Epithelial cell of esophagus (primary cell): ENCODE results near the gene PRXL2A.

Experiments
- DNase-seq: peaks from one replicate; pipeline ENCODE4 v3.0.0; 2010; ENCODE audit warnings: low read depth
- H3K4me3 ChIP-seq: 2 replicates; pipeline ENCODE4 v1.5.1; 2011; ENCODE audit warnings: mild to moderate bottlenecking, low read length, control low read depth
- TF ChIP-seq, protein P1 (sequence below): IDR thresholded peaks from 2 replicates; pipeline ENCODE4 v1.5.1; 2011; ENCODE audit warnings: low read depth, mild to moderate bottlenecking, low read length, control low read depth, inconsistent platforms; ENCODE audit not compliant: insufficient read depth; ENCODE audit errors: missing control alignments

The PRXL2A gene

DNA sequence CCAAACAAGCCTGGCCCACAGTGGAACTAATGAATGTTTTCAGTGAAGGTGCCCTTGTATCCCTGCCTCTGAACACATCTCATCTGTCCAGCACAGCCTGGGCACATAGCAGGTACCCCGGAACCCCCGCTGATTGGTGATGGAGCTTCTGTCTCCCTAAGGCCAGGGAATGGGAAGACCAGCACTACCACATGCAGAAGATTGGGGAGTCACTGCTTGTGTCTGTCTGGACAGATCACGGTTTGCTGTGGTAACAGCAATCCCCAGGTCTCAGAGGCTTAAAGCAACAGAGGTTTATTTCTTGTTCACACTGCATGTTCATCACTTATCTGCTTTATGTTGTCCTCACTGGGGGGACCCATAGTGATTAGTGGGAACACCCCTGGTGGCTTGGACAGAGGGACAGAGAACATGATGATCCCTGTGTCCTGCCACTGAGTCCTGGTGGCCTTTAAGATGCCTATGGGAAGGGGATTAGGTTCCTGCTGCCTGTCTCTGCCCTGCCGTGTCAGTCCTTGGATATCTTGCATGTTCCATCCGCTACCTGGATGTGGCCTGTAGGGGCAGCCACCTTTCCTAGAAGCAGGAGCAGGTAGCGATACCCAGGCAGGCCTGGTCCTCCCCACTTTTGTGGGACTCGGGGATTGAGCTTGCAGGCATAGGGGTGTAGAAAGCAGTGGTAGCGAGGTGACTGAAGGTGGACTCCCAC, 49.4 kb downstream of the PRXL2A start:
- H3K4me3 ChIP-seq: peak overlapping the region; percentile 4
- DNase-seq: peak; percentile 48
- TF ChIP-seq, protein P1, sequence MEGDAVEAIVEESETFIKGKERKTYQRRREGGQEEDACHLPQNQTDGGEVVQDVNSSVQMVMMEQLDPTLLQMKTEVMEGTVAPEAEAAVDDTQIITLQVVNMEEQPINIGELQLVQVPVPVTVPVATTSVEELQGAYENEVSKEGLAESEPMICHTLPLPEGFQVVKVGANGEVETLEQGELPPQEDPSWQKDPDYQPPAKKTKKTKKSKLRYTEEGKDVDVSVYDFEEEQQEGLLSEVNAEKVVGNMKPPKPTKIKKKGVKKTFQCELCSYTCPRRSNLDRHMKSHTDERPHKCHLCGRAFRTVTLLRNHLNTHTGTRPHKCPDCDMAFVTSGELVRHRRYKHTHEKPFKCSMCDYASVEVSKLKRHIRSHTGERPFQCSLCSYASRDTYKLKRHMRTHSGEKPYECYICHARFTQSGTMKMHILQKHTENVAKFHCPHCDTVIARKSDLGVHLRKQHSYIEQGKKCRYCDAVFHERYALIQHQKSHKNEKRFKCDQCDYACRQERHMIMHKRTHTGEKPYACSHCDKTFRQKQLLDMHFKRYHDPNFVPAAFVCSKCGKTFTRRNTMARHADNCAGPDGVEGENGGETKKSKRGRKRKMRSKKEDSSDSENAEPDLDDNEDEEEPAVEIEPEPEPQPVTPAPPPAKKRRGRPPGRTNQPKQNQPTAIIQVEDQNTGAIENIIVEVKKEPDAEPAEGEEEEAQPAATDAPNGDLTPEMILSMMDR: peak; percentile 41

DNA sequence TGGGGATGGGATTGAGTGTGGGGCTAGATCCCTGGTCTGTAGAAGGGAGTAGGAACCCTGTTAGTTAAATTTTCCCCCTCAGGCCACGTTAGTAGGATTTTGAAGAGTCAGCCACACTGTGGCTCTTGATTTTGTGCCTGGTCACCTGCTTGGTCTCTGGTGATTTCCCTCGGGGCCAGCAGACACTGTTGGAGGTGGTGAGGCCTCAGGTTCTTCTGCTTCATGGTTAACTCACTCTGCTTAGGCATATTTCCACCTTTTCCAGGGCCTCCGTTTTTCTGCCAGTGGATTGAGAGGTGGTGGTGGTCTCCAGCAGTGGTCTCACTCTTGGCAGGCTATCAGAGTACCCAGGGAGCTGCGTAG, 49.9 kb downstream of the PRXL2A start:
- DNase-seq: no peak
- TF ChIP-seq, protein P1: peak; percentile 1
- H3K4me3 ChIP-seq: no peak overlapping the region

DNA sequence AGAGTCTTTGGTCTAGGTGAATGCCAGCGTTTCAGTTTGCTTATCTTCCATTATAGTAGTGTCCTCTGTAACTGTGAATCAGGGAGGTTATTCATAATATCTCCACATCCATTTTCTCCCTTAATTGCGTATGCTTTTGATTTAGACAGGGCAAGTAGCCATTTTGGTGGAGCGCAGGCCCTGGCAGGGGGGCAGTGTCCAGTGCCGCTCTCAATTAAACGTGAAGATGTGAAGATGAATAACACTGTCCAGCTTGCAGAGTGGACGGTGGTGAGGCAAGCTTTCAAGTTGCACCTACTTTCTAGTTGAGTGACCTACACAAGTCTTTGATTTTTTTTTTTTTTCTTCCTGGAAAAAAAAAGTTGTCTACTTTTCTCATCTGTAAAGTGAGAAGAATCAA, 50.3 kb downstream of the PRXL2A start:
- TF ChIP-seq, protein P1: no peak
- peak overlapping the region; percentile 9 for H3K4me3 ChIP-seq
- DNase-seq: no peak

DNA sequence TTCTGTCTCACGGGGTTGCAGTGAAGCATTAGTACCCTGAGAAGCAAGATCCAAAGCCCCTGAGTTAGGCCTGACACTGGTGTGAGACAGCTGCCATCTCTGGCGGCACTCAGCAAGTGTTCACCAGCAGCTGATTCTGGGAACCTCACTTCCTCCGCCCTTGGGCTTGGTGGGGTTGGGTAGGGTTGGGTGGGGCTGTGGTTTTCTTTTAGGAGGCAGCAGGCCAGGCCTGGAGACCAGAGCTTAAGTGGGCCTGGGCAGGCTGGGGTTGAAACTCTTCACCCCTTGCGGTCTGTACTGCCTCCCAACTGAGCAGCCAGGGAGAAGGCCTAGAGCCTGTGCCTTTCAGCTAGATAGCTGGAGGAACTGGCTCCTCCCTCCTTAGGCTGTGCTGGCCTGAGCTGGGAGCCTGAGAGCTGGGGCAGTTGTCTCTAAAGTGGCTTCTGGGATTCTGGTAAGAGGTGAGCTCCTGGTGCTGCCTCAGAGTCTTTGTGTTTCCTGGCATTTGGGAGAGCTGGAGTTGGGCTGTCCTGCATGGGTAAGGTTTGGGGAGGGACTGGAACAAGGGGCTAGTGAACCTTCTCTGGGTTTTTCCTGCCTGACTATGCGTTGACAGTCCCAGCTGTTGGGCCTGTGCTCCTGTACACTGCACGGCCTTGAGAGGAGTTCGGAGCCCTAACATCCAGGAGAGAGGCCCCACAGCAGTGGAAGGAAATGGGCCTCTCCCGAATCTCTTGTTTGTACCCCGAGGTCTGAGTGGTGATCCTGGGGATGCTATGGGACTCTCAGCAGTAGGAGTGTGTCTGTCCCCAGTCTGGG, 50.9 kb downstream of the PRXL2A start:
- TF ChIP-seq, protein P1: peak; percentile 24
- H3K4me3 ChIP-seq: peak overlapping the region; percentile 45
- DNase-seq: peak; percentile 74

DNA sequence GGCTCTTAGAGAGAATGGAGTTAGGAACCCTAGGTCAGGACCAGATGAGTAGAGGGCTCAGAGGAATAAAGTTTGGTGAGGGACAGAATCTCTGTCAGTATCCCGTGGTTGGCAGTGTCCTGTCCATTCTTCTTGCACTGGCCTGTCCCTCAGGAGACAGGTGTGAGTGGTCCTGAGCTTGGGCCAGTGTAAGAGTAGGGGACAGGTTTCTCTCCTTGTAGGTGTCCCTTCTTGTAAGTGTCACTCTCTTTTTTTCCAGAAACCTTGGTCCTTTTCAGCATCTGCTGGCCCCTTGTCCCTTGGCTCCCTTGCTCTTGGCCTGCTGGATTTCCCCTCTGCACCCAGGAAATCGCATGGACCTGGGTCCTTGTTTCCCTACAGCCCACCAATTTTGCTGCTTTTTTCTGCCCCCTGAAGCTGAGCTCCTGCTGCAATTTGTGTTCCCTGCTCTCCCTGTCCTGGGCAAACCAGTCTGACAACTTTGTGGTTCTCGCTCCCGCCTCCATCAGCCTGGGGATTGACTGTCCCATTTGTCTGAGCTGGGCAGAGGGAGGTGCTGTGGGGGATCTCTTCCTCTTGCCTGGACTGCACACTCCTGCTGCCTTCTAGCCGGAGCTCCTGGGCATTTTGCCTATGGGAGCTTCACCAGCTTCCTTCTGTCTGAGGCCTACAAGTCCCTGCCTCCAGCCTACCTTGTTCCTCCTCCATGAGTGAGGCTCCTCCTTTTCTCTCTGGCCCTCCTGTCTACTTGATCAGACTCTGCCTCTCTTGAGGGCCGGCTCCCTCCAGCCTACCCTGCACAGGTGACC, 52.3 kb downstream of the PRXL2A start:
- TF ChIP-seq, protein P1: peak; percentile 20
- peak; percentile 97 for DNase-seq
- peak overlapping the region; percentile 45 for H3K4me3 ChIP-seq

DNA sequence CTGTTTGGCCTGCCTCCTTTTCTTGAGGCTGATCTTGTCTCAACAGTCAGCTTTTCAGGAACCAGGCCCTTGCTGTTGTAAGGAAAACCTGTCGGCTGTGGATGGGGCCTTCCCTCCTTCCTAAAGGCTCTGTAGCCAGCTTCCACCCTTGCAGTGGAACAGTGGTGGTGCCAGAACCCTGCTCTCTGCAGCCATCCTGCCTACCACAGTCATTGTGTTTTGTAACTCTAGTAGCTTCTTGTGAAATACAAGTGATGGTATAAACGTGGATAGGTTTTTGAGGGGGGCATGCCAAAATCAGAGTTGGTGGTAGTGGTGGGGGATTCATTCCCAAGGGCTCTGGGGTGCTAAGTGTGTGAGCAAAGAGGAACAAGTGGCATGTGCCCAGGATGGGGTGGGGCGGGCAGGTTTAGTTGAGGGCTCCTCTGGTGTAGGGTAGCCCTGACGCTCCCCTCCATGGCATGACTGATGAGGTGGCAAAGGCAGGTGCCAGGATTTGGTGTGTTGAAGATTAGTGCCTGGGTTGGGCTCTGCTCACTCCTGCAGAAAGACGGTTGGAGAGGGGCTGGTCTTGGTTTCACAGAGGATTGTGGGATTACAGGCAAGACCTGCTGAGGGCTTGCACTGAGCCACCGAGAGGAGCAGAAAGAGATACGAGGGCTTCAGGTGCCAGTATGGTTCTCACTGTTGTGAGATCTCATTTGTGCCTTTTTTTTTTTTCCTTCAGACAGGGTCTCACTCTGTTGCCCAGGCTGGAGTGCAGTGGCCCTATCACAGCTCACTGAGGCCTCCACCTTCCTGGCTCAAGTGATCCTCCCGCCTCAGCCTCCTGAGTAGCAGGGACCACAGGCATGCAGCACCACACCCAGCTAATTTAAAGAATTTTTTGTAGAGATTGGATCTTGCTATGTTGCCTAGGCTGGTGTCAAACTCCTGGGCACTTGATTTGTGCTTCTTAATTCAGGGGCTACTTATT, 53.1 kb downstream of the PRXL2A start:
- peak; percentile 56 for DNase-seq
- peak overlapping the region; percentile 45 for H3K4me3 ChIP-seq
- TF ChIP-seq, protein P1: no peak
